GM19468 (cell line): Measurements from ENCODE around the gene TOLLIP.
"Not testable (repeated sequence)": the region's sequence is repeated elsewhere in the genome, so short reads cannot be mapped to it uniquely, and the experiment has no call there.

Source experiments
- ATAC-seq: cut with Tn5 transposase; IDR thresholded peaks from one replicate; pipeline ENCODE4 v1.9.1; 2021; ENCODE audit warnings: mild to moderate bottlenecking, moderate library complexity, moderate number of reproducible peaks; ENCODE audit not compliant: unreplicated experiment; ENCODE audit errors: extremely low read depth

The TOLLIP gene

DNA sequence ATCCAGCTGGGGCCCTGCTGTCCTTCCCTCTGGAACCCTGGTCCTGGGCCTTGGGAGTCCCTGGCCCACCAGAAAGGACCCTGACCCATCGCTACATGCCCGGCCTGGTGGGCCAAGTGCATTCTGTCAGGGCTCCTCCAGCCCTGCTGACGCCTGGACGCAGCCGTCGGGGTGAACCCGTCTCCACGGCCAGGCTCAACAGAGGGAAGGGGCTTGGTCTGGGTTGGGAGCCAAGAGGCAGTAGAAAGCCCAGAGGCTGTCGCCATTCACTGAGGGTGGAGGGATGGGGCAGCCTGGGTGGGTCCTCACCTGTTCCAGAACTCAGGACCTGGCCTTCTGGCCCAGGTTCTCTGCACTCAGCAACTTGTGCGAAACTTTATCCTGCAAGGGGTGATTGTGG lies 39.0 kb downstream of the TOLLIP start:
- no peak for ATAC-seq

- ATAC-seq = no peak
Observed at GRCh38 chr11:1269957-1270356, 39.5 kb downstream of the TOLLIP start.

DNA sequence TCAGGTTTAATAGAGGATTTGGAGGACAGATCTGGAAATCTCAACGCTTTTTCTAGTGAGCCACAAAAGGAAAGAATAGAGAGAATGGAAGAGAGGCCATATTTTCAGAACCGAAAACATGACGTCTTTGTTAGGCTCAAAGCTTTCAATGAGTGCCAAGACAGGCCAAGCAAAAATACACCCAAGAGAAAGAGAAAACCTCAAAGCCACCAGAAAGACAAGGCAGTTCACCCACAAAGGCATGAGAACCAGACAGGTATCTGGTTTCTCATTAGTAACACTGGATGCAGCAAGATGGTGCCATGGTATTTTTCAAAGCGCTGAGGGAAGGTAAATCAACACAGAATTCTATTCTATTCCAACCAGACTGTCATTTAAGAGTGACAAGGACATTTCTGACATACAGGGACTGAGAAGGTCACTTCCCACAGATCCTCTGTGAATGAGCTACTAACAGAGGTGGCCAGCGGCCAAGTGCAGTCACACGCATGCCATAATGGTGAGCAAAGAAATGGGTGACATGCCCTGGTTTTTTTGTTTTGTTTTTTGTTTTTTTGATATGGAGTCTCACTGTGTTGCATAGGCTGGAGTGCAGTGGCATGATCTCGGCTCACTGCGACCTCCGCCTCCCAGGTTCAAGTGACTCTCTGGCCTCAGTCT lies 41.9 kb downstream of the TOLLIP start:
- no peak for ATAC-seq

DNA sequence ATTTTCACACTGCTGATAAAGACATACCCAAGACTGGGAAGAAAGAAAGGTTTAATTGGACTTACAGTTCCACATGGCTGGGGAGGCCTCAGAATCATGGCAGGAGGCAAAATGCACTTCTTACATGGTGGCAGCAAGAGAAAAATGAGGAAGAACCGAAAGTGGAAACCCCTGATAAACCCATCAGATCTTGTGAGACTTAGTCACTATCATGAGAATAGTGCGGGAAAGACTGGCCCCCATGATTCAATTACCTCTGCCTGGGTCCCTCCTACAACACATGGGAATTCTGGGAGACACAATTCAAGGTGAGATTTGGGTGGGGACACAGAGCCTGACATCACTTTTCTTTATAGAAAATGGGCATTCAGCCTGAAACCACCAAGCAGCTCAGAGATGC lies 42.5 kb downstream of the TOLLIP start:
- not testable (repeated sequence) for ATAC-seq

DNA sequence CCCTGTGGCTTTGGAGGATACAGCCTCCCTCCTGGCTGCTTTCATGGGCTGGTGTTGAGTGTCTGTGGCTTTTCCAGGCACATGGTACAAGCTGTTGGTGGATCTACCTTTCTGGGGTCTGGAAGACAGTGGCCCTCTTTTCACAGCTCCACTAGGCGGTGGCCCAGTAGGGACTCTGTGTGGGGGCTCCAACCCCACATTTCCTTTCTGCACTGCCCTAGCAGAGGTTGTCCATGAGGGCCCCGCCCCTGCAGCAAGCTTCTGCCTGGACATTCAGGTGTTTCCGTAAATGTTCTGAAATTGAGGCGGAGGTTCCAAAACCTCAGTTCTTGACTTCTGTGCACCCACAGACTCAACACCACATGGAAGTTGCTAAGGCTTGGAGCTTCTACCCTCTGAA lies 44.0 kb downstream of the TOLLIP start:
- not testable (repeated sequence) for ATAC-seq

DNA sequence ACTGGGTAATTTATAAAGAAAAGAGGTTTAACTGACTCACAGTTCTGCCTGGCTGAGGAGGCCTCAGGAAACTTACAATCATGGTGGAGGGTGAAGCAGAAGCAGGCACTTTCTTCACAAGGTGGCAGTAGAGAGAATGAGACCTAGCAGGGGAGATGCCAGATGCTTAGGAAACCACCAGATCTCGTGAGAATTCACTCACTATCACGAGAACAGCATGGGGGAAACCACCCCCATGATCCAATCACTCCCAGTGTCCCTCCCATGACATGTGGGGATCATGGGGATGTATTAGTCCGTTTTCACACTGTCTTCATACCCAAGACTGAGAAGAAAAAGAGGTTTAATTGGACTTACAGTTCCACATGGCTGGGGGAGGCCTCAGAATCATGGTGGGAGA lies 45.0 kb downstream of the TOLLIP start:
- ATAC-seq = not testable (repeated sequence)

GRCh38 chr11:1263010-1263409 lies 46.4 kb downstream of the TOLLIP start:
- ATAC-seq = no peak

DNA sequence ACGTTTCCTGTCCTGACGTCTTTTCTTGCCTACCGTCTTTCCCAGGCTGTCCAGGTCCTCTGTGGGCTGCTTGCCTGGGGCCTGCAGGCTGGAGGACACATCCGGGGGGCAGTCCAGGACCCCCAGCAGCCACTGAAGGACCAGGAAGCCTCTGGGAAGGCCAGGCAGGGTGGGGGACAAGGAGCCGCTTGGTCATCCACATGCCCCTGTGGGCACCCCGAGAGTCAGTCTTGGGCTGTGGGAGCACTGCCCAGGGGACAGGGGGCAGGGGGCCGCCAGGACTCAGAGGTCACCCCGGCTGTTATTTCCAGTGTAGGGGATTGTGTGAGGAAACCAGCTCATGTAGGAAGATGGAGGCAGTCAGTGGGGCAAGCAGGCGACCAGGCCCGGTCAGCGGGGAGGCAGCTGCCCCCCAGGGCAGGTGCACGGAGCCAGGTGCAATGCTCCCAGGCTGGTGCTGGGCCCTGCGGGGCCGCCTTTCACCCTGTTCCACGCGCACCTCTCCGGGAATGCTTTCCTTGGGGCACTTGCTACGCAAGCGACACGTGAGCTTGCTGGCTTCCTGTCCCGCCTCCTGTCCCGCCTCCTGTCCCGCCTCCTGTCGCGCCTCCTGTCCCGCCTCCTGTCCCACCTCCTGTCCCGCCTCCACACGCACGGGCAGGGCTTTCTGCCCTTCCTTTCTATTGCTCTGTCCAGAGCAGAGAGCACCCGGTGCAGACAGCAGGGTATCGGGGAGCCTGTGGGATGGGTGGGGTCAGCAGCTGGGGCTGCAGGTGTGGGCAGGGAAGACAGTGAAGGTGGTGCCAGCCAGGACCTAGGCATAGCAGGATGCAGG lies 47.0 kb downstream of the TOLLIP start:
- no peak for ATAC-seq

DNA sequence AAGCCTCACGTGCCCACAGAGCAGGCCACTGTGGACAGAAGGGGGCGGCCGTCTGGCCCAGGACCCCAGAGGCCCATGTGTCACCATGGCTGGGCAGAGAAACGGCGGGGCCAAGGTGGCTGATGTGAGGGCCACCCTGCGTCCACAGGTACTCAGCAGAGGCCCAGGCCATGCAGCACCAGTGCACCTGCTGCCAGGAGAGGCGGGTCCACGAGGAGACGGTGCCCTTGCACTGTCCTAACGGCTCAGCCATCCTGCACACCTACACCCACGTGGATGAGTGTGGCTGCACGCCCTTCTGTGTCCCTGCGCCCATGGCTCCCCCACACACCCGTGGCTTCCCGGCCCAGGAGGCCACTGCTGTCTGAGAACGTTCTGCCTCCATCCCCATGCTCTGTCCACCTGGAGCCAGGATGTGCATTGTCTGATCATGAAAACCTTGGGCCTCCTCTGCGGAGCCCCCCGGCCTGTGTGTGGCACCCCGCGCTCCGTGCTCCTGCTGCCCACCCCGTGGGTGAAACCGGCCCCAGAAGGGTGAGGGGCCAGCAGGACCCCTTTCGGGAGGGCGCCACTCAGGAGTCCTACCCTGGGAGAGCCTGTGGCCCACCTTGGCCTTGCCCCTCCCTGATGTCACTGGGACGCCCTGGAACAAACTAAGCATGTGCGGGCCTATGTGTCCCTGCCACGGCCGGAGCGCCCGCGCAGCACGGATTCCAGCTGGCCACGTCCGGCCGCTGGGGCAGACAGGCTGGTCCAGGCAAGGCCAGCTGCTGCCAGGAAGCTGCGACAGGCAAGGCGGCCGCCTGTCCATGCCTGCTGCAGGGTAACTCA lies 48.0 kb downstream of the TOLLIP start:
- no peak for ATAC-seq

DNA sequence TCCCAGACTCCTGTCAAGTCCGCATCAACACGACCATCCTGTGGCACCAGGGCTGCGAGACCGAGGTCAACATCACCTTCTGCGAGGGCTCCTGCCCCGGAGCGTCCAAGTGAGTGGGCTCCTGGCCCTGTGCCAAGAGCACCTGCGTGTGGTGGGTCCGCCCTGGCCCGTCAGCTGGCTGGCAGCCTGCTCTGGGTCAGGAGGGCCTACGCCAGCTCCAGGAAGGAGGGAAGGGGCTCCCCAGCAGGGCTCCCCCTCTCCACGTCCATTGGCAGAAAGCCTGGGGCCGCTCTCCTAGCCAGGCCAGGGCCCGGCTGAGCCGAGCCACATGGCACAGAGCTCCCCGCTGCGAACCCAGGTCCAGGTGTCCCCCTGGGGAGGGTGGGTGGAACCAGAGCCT lies 48.8 kb downstream of the TOLLIP start:
- no peak for ATAC-seq

DNA sequence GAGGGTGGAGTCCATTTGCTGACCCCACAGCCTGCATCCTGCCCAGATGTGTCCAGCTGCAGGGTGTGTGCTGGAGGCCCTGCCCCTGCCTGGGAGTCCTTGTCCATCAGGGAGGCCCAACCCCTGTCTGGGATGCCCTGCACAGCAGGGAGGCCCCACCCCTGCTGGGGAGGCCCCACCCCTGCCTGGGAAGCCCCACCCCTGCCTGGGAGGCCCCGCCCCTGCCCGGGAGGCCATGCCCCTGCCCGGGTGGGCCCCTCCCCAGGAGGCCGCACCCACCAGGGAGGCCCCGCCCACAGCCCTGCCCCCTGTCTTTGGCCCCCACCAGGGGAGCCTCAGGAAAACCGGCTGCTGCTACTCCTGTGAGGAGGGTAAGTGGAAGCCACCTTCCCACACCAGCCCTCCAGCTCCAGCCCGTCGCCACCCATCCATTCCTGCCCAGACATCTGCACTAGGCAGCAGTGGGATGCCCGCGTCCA lies 49.4 kb downstream of the TOLLIP start:
- no peak for ATAC-seq

- ATAC-seq = no peak
Observed at GRCh38 chr11:1259561-1259960, 49.9 kb downstream of the TOLLIP start.

DNA sequence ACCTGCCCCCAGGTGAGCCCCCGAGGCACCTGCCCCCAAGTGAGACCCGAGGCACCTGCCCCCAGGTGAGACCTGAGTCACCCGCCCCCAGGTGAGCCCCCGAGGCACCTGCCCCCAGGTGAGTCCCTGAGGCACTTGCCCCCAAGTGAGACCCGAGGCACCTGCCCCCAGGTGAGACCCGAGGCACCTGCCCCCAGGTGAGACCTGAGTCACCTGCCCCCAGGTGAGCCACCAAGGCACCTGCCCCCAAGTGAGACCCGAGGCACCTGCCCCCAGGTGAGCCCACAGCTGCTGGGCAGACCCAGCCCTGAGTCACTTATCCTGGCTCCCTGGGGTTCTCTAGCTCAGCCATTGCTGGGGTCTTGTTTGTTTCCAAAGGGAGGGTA lies 50.4 kb downstream of the TOLLIP start:
- ATAC-seq = no peak

DNA sequence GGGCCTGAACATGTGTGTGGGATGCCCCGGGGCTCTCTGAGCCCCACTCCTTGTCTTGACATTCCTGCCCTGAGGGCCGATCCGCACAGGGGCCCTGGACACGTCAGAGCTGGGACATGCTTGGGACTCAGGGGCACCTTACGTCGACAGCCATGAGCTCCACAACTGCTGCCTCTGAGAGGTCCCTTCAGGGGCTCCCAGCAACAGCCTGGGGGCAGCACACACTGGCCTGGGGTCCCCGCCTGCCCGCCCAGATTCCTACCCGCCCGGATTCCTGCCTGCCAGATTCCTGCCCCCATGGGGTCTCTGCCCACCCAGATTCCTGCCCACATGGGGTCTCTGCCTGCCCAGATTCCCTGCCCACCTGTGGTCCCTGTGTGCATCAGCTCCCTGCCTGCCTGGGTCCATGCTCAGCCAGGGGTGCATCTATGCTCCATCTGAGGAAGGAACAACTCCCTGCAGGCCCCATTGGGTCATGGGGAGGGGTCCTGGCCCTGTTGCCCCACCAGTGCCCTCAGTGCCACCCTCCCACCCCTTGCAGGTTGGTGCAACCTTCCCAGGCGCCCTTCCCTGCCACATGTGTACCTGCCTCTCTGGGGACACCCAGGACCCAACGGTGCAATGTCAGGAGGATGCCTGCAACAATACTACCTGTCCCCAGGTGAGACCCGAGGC lies 50.9 kb downstream of the TOLLIP start:
- no peak for ATAC-seq

GRCh38 chr11:1257916-1258315 lies 51.5 kb downstream of the TOLLIP start:
- ATAC-seq = no peak

DNA sequence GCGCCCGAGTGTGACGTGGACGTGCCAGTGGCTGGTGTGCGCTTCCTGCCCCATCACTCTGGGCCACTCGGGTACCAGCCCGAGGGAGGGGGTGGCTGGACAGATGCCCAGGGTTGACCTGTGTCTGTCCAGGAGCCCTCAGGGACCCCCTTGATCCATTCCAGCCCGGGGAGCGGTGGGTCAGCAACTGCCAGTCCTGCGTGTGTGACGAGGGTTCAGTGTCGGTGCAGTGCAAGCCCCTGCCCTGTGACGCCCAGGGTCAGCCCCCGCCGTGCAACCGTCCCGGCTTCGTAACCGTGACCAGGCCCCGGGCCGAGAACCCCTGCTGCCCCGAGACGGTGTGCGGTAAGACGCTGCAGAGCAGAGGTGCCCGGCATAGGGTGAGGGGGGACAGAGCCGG lies 52.1 kb downstream of the TOLLIP start:
- ATAC-seq = no peak

DNA sequence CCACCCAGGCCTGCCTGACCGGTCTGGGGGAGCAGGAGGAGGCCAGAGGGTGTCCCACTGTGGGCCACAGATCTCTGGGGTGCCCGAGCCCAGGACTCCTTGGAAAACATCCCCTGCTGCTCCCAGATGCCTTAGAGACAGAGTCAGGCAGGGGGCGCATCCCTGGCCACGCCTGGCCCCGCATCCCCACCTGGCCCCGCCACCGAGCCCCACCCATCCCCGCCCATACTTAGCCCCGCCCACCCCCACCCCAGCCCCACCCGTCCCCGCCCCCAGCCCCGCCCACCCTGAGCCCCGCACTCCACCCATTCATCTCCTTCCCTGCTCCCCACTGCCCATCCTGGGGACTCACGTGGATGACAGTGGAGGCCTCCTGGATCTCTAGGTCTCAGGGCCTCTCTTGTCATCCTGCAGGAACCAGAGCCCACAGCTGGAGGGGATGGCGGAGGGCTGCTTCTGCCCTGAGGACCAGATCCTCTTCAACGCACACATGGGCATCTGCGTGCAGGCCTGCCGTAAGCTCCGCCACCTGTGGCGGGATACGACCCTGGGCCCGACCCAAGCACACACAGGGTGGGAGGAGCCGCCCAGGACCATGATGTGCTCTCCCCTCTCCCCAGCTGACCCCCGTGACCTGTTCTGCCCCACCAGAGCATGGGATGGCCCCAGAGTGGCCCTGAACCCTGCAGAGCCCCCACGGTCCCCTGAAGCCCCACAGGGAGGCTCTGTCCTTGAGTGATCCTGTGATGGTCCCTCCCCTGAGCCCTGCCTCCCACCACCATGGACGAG lies 53.0 kb downstream of the TOLLIP start:
- ATAC-seq = no peak

DNA sequence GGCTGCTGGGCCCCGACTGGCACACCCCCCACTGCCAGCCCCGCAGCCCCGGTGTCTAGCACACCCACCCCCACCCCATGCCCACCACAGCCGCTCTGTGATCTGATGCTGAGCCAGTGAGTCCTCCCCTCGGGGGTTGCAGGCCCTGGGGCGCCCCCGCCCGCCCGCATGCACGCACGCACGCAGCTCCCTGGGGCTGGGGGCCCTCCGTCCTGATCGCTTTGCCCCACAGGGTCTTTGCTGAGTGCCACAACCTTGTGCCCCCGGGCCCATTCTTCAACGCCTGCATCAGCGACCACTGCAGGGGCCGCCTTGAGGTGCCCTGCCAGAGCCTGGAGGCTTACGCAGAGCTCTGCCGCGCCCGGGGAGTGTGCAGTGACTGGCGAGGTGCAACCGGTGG lies 54.3 kb downstream of the TOLLIP start:
- no peak for ATAC-seq

DNA sequence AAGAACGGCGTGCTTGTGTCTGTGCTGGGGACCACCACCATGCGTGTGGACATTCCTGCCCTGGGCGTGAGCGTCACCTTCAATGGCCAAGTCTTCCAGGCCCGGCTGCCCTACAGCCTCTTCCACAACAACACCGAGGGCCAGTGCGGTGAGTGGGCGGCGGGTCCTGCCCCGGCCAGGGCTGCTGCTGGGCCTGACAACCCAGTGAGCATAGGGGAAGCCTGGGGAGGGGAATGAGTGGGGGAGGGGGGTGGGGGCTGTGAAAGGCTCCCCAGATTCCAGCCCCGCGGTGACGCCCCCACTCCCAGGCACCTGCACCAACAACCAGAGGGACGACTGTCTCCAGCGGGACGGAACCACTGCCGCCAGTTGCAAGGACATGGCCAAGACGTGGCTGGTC lies 54.7 kb downstream of the TOLLIP start:
- no peak for ATAC-seq
